GM12875 (cell line): ENCODE data around the gene MGAT5.
"Not testable (repeated sequence)": the region's sequence is repeated elsewhere in the genome, so short reads cannot be mapped to it uniquely, and the experiment has no call there.

Source experiments
- H3K4me3 ChIP-seq: one replicate; pipeline ENCODE4 v1.5.1; 2011; ENCODE audit warnings: low read depth, low read length, control low read depth
- CTCF ChIP-seq: IDR thresholded peaks from 2 replicates; pipeline ENCODE4 v1.5.1; 2011; ENCODE audit warnings: low read depth, mild to moderate bottlenecking, control low read depth, inconsistent platforms, low read length, moderate library complexity, borderline replicate concordance; ENCODE audit not compliant: insufficient read depth

Gene MGAT5

GRCh38 chr2:134287323-134287722 is 33.5 kb downstream of the MGAT5 start:
- no peak for TF ChIP-seq CTCF
- H3K4me3 ChIP-seq = no peak overlapping the region

DNA sequence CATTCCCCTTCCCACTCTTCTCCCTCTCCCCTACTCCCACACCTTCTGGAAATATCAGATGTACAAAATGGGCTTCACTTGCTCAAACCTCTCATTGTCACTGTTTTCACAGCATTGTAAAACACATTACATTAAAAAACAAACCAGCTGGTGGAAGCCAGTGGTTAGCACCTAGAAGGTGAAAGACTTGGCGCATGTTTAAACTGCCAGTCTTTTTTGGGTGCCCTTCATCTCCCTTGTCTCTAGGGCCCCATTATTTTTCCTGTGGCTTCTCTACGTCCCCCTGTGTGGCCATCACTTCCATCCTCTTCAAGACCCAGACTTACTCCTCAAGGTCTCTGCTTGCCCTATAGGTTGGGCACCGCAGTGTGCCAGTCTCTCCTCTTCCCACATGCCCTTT is 34.9 kb downstream of the MGAT5 start:
- TF ChIP-seq CTCF = no peak
- no peak overlapping the region for H3K4me3 ChIP-seq

DNA sequence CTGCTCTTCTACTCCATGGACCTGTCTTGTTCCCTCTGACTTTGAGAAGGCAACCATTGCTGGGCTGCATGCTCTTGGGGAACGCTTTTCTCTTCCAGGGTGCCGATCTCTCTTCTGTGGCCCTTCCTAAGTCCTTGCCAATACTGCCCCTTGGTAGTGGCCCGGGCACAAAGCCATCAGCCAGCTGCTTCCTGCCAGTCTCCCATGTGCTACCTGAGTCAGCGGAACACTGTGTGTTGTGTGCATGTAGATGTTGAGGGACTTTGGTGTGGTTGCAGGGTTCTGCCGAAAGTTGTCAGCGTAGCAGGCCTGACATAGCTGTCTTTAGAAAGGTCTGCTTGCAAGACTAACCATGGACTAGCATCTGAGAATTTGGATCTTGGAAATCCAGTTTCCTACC is 35.4 kb downstream of the MGAT5 start:
- TF ChIP-seq CTCF = no peak
- no peak overlapping the region for H3K4me3 ChIP-seq

DNA sequence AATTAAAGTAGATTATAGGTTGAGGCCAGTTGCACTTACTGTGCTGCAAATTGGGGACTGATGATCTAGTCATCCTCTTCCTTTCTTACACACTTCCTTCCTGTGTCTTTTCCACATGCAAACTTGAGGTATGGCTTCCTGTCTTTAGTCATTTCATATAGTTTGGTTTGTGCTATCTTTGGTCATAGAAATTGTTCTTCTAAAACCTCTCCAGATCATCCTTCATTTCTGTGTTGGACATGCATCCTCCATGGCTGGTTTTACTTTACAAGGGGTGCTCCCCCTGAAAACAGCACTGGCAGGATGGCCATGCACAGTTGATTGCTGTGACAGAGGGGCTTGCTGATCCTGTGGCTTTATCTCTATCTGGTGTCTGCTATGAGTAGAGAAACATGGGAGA is 36.5 kb downstream of the MGAT5 start:
- no peak overlapping the region for H3K4me3 ChIP-seq
- TF ChIP-seq CTCF = no peak

- H3K4me3 ChIP-seq = no peak overlapping the region
- TF ChIP-seq CTCF = no peak
These were observed 38.6 kb downstream of the MGAT5 start for GRCh38 chr2:134292514-134292913.

DNA sequence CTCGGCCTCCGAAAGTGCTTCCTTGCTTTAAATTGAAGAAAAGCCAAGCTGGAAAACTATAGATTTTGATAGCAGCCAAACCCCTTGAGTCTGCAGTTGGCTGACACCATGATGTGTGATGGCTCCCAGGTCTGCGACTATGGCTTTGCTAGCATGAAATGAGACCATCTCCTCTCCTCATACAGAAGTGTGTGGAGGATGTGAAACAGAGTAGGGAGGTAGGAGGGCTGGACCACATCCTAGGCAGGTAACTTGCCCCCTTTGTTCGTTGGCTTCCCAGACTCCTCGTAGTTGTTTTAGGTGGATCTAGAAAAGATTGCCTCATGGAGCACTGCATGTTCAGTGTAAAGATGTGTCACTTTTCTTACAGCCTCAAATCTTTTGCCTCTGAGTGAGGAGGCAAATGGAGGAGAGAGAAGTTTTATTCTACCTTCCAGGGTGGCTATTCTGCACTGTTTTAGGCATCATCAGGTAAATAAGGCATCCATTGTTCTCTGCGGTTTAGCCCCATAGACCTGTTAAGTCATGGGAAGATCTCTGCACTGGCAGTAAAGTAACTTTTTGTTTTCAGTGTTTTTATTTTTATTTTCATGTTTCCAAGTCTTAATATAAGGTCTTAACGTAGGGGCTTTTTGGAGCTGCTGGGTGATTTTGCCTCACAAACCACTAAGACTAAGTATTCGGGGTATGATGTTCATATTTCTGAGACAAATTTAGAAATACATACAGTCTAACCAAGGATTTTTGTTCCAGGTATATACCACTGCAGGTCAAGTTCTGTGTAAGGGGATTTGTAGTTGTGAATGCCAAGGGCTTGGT is 40.1 kb downstream of the MGAT5 start:
- no peak overlapping the region for H3K4me3 ChIP-seq
- no peak for TF ChIP-seq CTCF

DNA sequence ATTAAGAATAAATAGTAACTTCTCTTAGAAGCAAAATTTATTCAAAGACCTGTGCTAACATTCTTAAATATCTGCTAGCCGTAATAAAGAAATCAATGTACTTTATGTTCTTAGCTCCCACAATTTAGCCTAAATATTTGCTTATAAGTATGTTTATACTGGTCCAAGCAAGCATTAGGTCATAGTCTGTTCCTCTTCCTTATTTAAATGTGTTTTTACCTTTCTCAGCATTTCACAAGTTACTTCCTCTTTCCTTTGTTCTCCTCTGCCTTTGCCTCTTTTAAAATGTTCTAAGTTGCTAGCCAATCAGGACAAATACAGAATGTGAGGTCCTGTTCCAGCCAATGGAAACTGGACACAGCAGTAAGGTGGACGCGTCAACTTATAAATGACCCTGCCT is 40.7 kb downstream of the MGAT5 start:
- not testable (repeated sequence) for H3K4me3 ChIP-seq
